DOHH2 (cell line): Measurements from ENCODE around the gene RALGDS.

Experiments
- H3F3A ChIP-seq: fragments of 200-600 bp; sonication (generic), shearing (Covaris generic); 2 replicates; pipeline ENCODE4 v1.6.0; 2016; ENCODE audit warnings: antibody characterized with exemption, mild to moderate bottlenecking; ENCODE audit not compliant: control insufficient read depth, insufficient read depth
- H3K27ac ChIP-seq: fragments of 200-600 bp; sonication (generic); 2 replicates; pipeline ENCODE4 v1.5.1; 2014; ENCODE audit warnings: low read depth, mild to moderate bottlenecking, low read length, moderate library complexity
- H3K27me3 ChIP-seq: fragments of 200-600 bp; sonication (generic); 2 replicates; pipeline ENCODE4 v1.6.1; 2014; ENCODE audit warnings: mild to moderate bottlenecking, low read length, mixed read lengths; ENCODE audit not compliant: control insufficient read depth
- H3K36me3 ChIP-seq: fragments of 200-600 bp; sonication (generic); 2 replicates; pipeline ENCODE4 v1.6.1; 2014; ENCODE audit warnings: mild to moderate bottlenecking, low read length, moderate library complexity, mixed read lengths; ENCODE audit not compliant: control insufficient read depth
- H3K4me1 ChIP-seq: fragments of 200-600 bp; sonication (generic); 2 replicates; pipeline ENCODE4 v1.6.1; 2014; ENCODE audit warnings: mild to moderate bottlenecking, low read length, mixed read lengths; ENCODE audit not compliant: control insufficient read depth
- H3K4me2 ChIP-seq: fragments of 200-600 bp; sonication (generic); 2 replicates; pipeline ENCODE4 v1.6.0; 2014; ENCODE audit warnings: mild to moderate bottlenecking, low read length, moderate library complexity
- H3K4me3 ChIP-seq: fragments of 200-600 bp; sonication (generic); 2 replicates; pipeline ENCODE4 v1.5.1; 2014; ENCODE audit warnings: mild to moderate bottlenecking, low read length, mixed read lengths
- H3K79me2 ChIP-seq: fragments of 200-600 bp; sonication (generic); 2 replicates; pipeline ENCODE4 v1.6.1; 2014; ENCODE audit warnings: mild to moderate bottlenecking, low read length, mixed read lengths; ENCODE audit not compliant: control insufficient read depth
- H3K9me2 ChIP-seq: fragments of 200-600 bp; sonication (generic); replicated peaks from 2 replicates; pipeline ENCODE4 v1.6.1; 2014; ENCODE audit warnings: mild to moderate bottlenecking, low read length, mixed read lengths; ENCODE audit not compliant: control insufficient read depth
- H3K9me3 ChIP-seq: fragments of 200-600 bp; sonication (generic); 2 replicates; pipeline ENCODE4 v1.6.1; 2014; ENCODE audit warnings: antibody characterized with exemption, low read length, mixed read lengths; ENCODE audit not compliant: control insufficient read depth, insufficient read depth
- H4K20me1 ChIP-seq: fragments of 200-600 bp; sonication (generic); 2 replicates; pipeline ENCODE4 v1.6.0; 2014; ENCODE audit warnings: low read depth, mild to moderate bottlenecking, antibody characterized with exemption, low read length, moderate library complexity; ENCODE audit not compliant: control insufficient read depth, insufficient read depth
- CTCF ChIP-seq: fragments of 200-600 bp; sonication (generic); IDR thresholded peaks from one replicate; pipeline ENCODE4 v1.5.1; 2014; ENCODE audit warnings: antibody characterized with exemption, mild to moderate bottlenecking, low read depth, low read length; ENCODE audit not compliant: poor library complexity, severe bottlenecking
- EZH2phosphoT487 ChIP-seq: fragments of 200-600 bp; sonication (generic); IDR thresholded peaks from 2 replicates; pipeline ENCODE4 v1.6.1; 2017; ENCODE audit warnings: borderline replicate concordance, mild to moderate bottlenecking, antibody characterized with exemption, low read length, moderate library complexity, mixed read lengths

RALGDS gene

GRCh38 chr9:133139246-133140173 is 18.5 kb upstream of the RALGDS start:
- Histone ChIP-seq H3K9me2 (no peaks in the 10 kb centered on the region), H3K4me1 (peaks cover 26% of the 10 kb centered on the region), H4K20me1 (peaks cover 18% of the 10 kb centered on the region), H3K79me2 (peaks cover 83% of the 10 kb centered on the region), H3K4me2 (no peak overlapping the region), H3F3A (no peaks in the 10 kb centered on the region), H3K36me3 (peaks cover 6% of the 10 kb centered on the region; the same call in 1 of the 2 replicates), H3K27ac (no peak overlapping the region), H3K9me3 (no peaks in the 10 kb centered on the region), H3K4me3 (no peak overlapping the region), H3K27me3 (no peaks in the 10 kb centered on the region)
- TF ChIP-seq CTCF, result no peak
- no peak for TF ChIP-seq EZH2phosphoT487

GRCh38 chr9:133137451-133138231 is 16.6 kb upstream of the RALGDS start:
- Histone ChIP-seq H3F3A (no peaks in the 10 kb centered on the region), H3K4me2 (no peak overlapping the region), H3K27ac (no peak overlapping the region), H3K79me2 (peaks cover 84% of the 10 kb centered on the region), H3K9me3 (no peaks in the 10 kb centered on the region), H4K20me1 (peaks cover 9% of the 10 kb centered on the region), H3K27me3 (no peaks in the 10 kb centered on the region), H3K9me2 (no peaks in the 10 kb centered on the region), H3K4me3 (no peak overlapping the region), H3K4me1 (peaks cover 17% of the 10 kb centered on the region), H3K36me3 (no peaks in the 10 kb centered on the region)
- TF ChIP-seq EZH2phosphoT487 (no peak), CTCF (no peak)

GRCh38 chr9:133135146-133135745 is 14.2 kb upstream of the RALGDS start:
- Histone ChIP-seq H3K4me3 (no peak overlapping the region), H3K27ac (no peak overlapping the region), H3F3A (no peaks in the 10 kb centered on the region), H3K9me3 (no peaks in the 10 kb centered on the region), H3K9me2 (no peaks in the 10 kb centered on the region), H3K27me3 (no peaks in the 10 kb centered on the region), H3K79me2 (peaks cover 77% of the 10 kb centered on the region), H3K4me1 (peaks cover 20% of the 10 kb centered on the region), H3K36me3 (no peaks in the 10 kb centered on the region), H3K4me2 (no peak overlapping the region), H4K20me1 (peaks cover 5% of the 10 kb centered on the region; the same call in 1 of the 2 replicates)
- TF ChIP-seq CTCF (no peak), EZH2phosphoT487 (no peak)
